ENCODE data around the gene IGFBPL1. TPM values are rescaled to one million over a fixed set of nuclear protein-coding genes. Genes with fewer than 3 reads are reported as not detected.

The IGFBPL1 gene
- polyA plus RNA-seq, 2 of the 4 experiments (the other 2 are of a cell fraction) = 2.5 to 2.7 TPM

- Histone ChIP-seq H3K4me2 (no peak overlapping the region), H3K9me3 (peaks cover 13% of the 10 kb centered on the region), H3K4me3 (no peak overlapping the region), H3K27ac (no peak overlapping the region), H3K4me1 (peaks cover 16% of the 10 kb centered on the region)
- TF ChIP-seq BCL3 (IDR thresholded peaks at IDR 0.05) = no peak
- TF ChIP-seq RNF2 (IDR thresholded peaks at IDR 0.05; ENCODE audit: borderline replicate concordance, low read depth) = no peak
- TF ChIP-seq RAD21 (conservative IDR thresholded peaks at IDR 0.05 in 1 of 2, IDR thresholded peaks at IDR 0.05 in 1 of 2) = no peak
- no peak for TF ChIP-seq KDM1A (IDR thresholded peaks at IDR 0.05; ENCODE audit: low read depth)
- FAIRE-seq (no peak), DNase-seq (ENCODE audit: low read depth in 1 of 2, low spot score in 1 of 2) (no peak), ATAC-seq (no peak)
- ChIA-PET CTCF (interaction anchor here (1.2 kb wide), 2 partner anchors 10 to 17 kb away, joined by 3 to 4 read pairs; no protein-coding TSS in a partner anchor), POLR2A (no interaction called here)
- 85% methylated on average over 1 of the region's 1 CpG for WGBS (ENCODE audit: missing lambda C conversion rate)
Measured at GRCh38 chr9:38447703-38448102, 23.4 kb upstream of the IGFBPL1 start.

GRCh38 chr9:38445154-38446043 is 21.1 kb upstream of the IGFBPL1 start:
- WGBS (ENCODE audit: missing lambda C conversion rate) = 84% methylated on average over 11 of the region's 11 CpGs
- FAIRE-seq = no peak
- Histone ChIP-seq H3K4me1 (peaks cover 21% of the 10 kb centered on the region), H3K9me3 (no peaks in the 10 kb centered on the region), H3K4me2 (no peak overlapping the region), H3K27ac (no peak overlapping the region), H3K4me3 (no peak overlapping the region)
- CTCF ChIA-PET = no interaction called here
- DNase-seq (ENCODE audit: low read depth in 1 of 2, low spot score in 1 of 2) = no peak
- POLR2A ChIA-PET = no interaction called here
- ATAC-seq = no peak
- TF ChIP-seq USF2 (IDR thresholded peaks at IDR 0.05) (no peak), HOXA7 (CRISPR knock-in tag; IDR thresholded peaks at IDR 0.05) (no peak), KDM5A (IDR thresholded peaks at IDR 0.05) (no peak), POLR2A (IDR thresholded peaks at IDR 0.05; ENCODE audit: low read length) (no peak), RNF2 (IDR thresholded peaks at IDR 0.05; ENCODE audit: borderline replicate concordance, low read depth) (no peak), BCL3 (IDR thresholded peaks at IDR 0.05) (no peak), JUNB (IDR thresholded peaks at IDR 0.05) (no peak), RARB (CRISPR knock-in tag; IDR thresholded peaks at IDR 0.05) (no peak), MYC (IDR thresholded peaks at IDR 0.05; ENCODE audit: borderline replicate concordance, low read length) (no peak)

GRCh38 chr9:38443597-38443996 is 19.3 kb upstream of the IGFBPL1 start:
- TF ChIP-seq HDAC2 (IDR thresholded peaks at IDR 0.05) (no peak), PHF8 (IDR thresholded peaks at IDR 0.05; ENCODE audit: borderline replicate concordance, low read depth) (no peak), NPAS2 (CRISPR knock-in tag; IDR thresholded peaks at IDR 0.05; ENCODE audit: borderline replicate concordance) (no peak), USF2 (IDR thresholded peaks at IDR 0.05) (no peak), HOXA7 (CRISPR knock-in tag; IDR thresholded peaks at IDR 0.05) (no peak), RNF2 (IDR thresholded peaks at IDR 0.05; ENCODE audit: borderline replicate concordance, low read depth) (no peak), JUN (IDR thresholded peaks at IDR 0.05) (no peak), MYC (IDR thresholded peaks at IDR 0.05; ENCODE audit: borderline replicate concordance, low read length) (no peak), ZSCAN20 (CRISPR knock-in tag; IDR thresholded peaks at IDR 0.05) (no peak), REST (IDR thresholded peaks at IDR 0.05) (no peak)
- peak in 1 of 2 experiments; percentile 12 for DNase-seq (ENCODE audit: low read depth in 1 of 2, low spot score in 1 of 2)
- ChIA-PET CTCF (interaction anchor here (0.8 to 3.0 kb wide), 2 partner anchors 11 kb away, joined by 4 to 21 read pairs; no protein-coding TSS in a partner anchor), POLR2A (no interaction called here)
- Histone ChIP-seq H3K9me3 (no peaks in the 10 kb centered on the region), H3K4me1 (peaks cover 21% of the 10 kb centered on the region), H3K27ac (no peak overlapping the region), H3K4me2 (peak overlapping the region; percentile 54), H3K4me3 (no peak overlapping the region)
- ATAC-seq = peak in 1 of 2 experiments; percentile 42; a peak in 3 of 6 replicates
- no peak for FAIRE-seq
- 38% methylated on average over 2 of the region's 2 CpGs for WGBS (ENCODE audit: missing lambda C conversion rate)
